Body of pancreas (tissue), 4 donors: ENCODE data around the gene FAM131A.

ENCODE experiments used
- CTCF ChIP-seq, 7 experiments: fragments of 450-650 bp in 4 of 7; fragments of 200-600 bp in 3 of 7; sonication (generic) in 3 of 7; IDR thresholded peaks; one replicate each; pipeline ENCODE4 v1.5.1; 2016 to 2019; ENCODE audit warnings: antibody characterized with exemption in 7 of 7
- POLR2A ChIP-seq, 3 donors: fragments of 450-650 bp; IDR thresholded peaks; one replicate each; pipeline ENCODE4 v1.6.1; 2016; ENCODE audit warnings: antibody characterized with exemption in 3 of 3, mild to moderate bottlenecking in 2 of 3

- no peak for TF ChIP-seq CTCF (IDR thresholded peaks at IDR 0.05)
- no peak for TF ChIP-seq POLR2A (IDR thresholded peaks at IDR 0.05)
Measured at GRCh38 chr3:184348057-184348382, 10.6 kb downstream of the FAM131A start.
